Bronchial epithelial cell (primary cell): ENCODE data around the gene GALNT14. TPM values are rescaled to one million over a fixed set of nuclear protein-coding genes. Genes with fewer than 3 reads are reported as not detected.

Experiments used
- DNase-seq: peaks from one replicate; pipeline ENCODE4 v3.0.0-alpha.2; 2010; ENCODE audit warnings: low read depth
- FAIRE-seq: peaks from 2 replicates; lab custom pipeline; 2011; peaks lifted over from hg19 to GRCh38; lab: Jason Lieb, UNC
- H3K27me3 ChIP-seq: 2 replicates; pipeline ENCODE4 v1.5.1; 2011; ENCODE audit warnings: low read length; ENCODE audit not compliant: control insufficient read depth, insufficient read depth
- H3K36me3 ChIP-seq: 2 replicates; pipeline ENCODE4 v1.5.1; 2011; ENCODE audit warnings: low read length; ENCODE audit not compliant: control insufficient read depth, insufficient read depth
- H3K4me3 ChIP-seq: 2 replicates; pipeline ENCODE4 v1.5.1; 2011; ENCODE audit warnings: mild to moderate bottlenecking, low read depth, low read length, control low read depth
- CTCF ChIP-seq: IDR thresholded peaks from 2 replicates; pipeline ENCODE4 v1.5.1; 2011; ENCODE audit warnings: mild to moderate bottlenecking, moderate library complexity, low read length, control low read depth, inconsistent platforms; ENCODE audit not compliant: insufficient read depth, severe bottlenecking
- total RNA-seq: library from RNA; depleted of rRNA; stranded (reverse); fragments of >200 nt; gene quantifications from 2 replicates; pipeline ENCODE4 v1.2.1, GENCODE V29; 2014

GALNT14 gene
- total RNA-seq, 1 donor from 2014 or later, result 12.4 TPM

GRCh38 chr2:31122133-31122532, 16.1 kb downstream of the GALNT14 start:
- peak; percentile 7 for FAIRE-seq
- H3K4me3 ChIP-seq, result no peak overlapping the region

GRCh38 chr2:31113765-31114164, 24.5 kb downstream of the GALNT14 start:
- no peak for DNase-seq
- no peak for TF ChIP-seq CTCF
- no peaks in the 10 kb centered on the region for H3K36me3 ChIP-seq
- no peaks in the 10 kb centered on the region for H3K27me3 ChIP-seq
- no peak overlapping the region for H3K4me3 ChIP-seq
- no peak for FAIRE-seq

More at GRCh38 chr2:31122133-31122532, 16.1 kb downstream of the GALNT14 start:
- Histone ChIP-seq H3K36me3 (no peaks in the 10 kb centered on the region), H3K27me3 (no peaks in the 10 kb centered on the region)
- no peak for TF ChIP-seq CTCF
- DNase-seq, result no peak

- TF ChIP-seq CTCF, result no peak
- H3K4me3 ChIP-seq, result no peak overlapping the region
- H3K36me3 ChIP-seq, result no peaks in the 10 kb centered on the region
- FAIRE-seq (no peak), DNase-seq (no peak)
- no peaks in the 10 kb centered on the region for H3K27me3 ChIP-seq
These were observed 25.7 kb downstream of the GALNT14 start for GRCh38 chr2:31112544-31112943.

- Histone ChIP-seq H3K4me3 (no peak overlapping the region), H3K36me3 (no peaks in the 10 kb centered on the region), H3K27me3 (no peaks in the 10 kb centered on the region)
- no peak for TF ChIP-seq CTCF
- FAIRE-seq (no peak), DNase-seq (no peak)
These were observed 27.2 kb downstream of the GALNT14 start for GRCh38 chr2:31110998-31111397.

- DNase-seq, result no peak
- Histone ChIP-seq H3K36me3 (no peaks in the 10 kb centered on the region), H3K27me3 (no peaks in the 10 kb centered on the region), H3K4me3 (no peak overlapping the region)
- FAIRE-seq, result no peak
- TF ChIP-seq CTCF, result no peak
These were observed 27.8 kb downstream of the GALNT14 start for GRCh38 chr2:31110431-31110830.

- Histone ChIP-seq H3K36me3 (no peaks in the 10 kb centered on the region), H3K4me3 (no peak overlapping the region), H3K27me3 (no peaks in the 10 kb centered on the region)
- TF ChIP-seq CTCF, result no peak
- no peak for DNase-seq
- FAIRE-seq, result no peak
These were observed 28.5 kb downstream of the GALNT14 start for GRCh38 chr2:31109633-31110192.
